ENCODE results near the gene PTGER4. TPM values are rescaled to one million over a fixed set of nuclear protein-coding genes. Genes with fewer than 3 reads are reported as not detected.

Gene PTGER4
- total and polyA plus RNA-seq, 2 of the 8 experiments (the other 6 are each of a cell fraction or from before 2014, with no cell fraction given), result 0.76 to 1.2 TPM

- CTCF ChIA-PET (ENCODE audit: partially characterized antibody), result interaction anchor here (0.8 kb wide), 1 partner anchor 964 kb away, joined by 3 read pairs; no protein-coding TSS in a partner anchor
- no peak for FAIRE-seq
Observed at GRCh38 chr5:40678026-40678425, 1.7 kb upstream of the PTGER4 start.

More at GRCh38 chr5:40678026-40678425, 1.7 kb upstream of the PTGER4 start:
- Histone ChIP-seq H2BK20ac (ENCODE audit: low read length) (no peak overlapping the region), H2BK120ac (replicated peaks; ENCODE audit: low read depth, low read length) (no peak overlapping the region), H3K4me3 (ENCODE audit: extremely low read depth in 1 of 4, insufficient read depth in 2 of 4, low read depth in 3 of 4, low read length in 4 of 4) (no peak overlapping the region), H3K14ac (ENCODE audit: insufficient read length) (no peak overlapping the region), H3K27me3 (replicated peaks in 1 of 4; ENCODE audit: control insufficient read depth in 3 of 4, extremely low read depth in 1 of 4, insufficient read depth in 3 of 4, low read length in 3 of 4) (peaks cover 24 to 33% (median 29%) of the 10 kb centered on the region in 4 experiments), H3K23ac (ENCODE audit: insufficient read length) (no peak overlapping the region), H3K18ac (ENCODE audit: extremely low read depth, low read length) (no peak overlapping the region), H3K56ac (replicated peaks; ENCODE audit: insufficient read length, low read depth, low read length) (no peak overlapping the region), H3K4me1 (replicated peaks in 1 of 4; ENCODE audit: control insufficient read depth in 3 of 4, insufficient read depth in 4 of 4, low read length in 3 of 4) (peaks cover 5 to 18% (median 14%) of the 10 kb centered on the region in 4 experiments), H2AK5ac (ENCODE audit: low read depth, low read length) (no peak overlapping the region), H3K79me1 (ENCODE audit: low read depth, low read length) (no peaks in the 10 kb centered on the region), H4K20me1 (replicated peaks in 1 of 2; ENCODE audit: control insufficient read depth in 1 of 2, insufficient read depth in 2 of 2, low read length in 2 of 2) (peaks cover 3 to 5% of the 10 kb centered on the region in 2 experiments), H3K9me3 (ENCODE audit: insufficient read depth in 2 of 2, low read depth in 1 of 2, low read length in 1 of 2) (no peaks in the 10 kb centered on the region; a peak in 1 of 4 replicates), H3K23me2 (ENCODE audit: low read depth, low read length) (peaks cover 21% of the 10 kb centered on the region), H3K4ac (replicated peaks; ENCODE audit: insufficient read length, low read depth, low read length) (no peak overlapping the region), H3K79me2 (ENCODE audit: control insufficient read depth in 1 of 2, insufficient read depth in 2 of 2, low read length in 2 of 2) (no peaks in the 10 kb centered on the region), H3K36me3 (ENCODE audit: control insufficient read depth in 2 of 4, insufficient read depth in 4 of 4, low read length in 3 of 4) (no peaks in the 10 kb centered on the region), H2BK5ac (ENCODE audit: low read depth, low read length) (no peak overlapping the region), H3K4me2 (ENCODE audit: insufficient read depth in 1 of 2, low read depth in 2 of 2, low read length in 2 of 2) (no peak overlapping the region; a peak in 1 of 4 replicates), H2BK15ac (ENCODE audit: low read length) (no peak overlapping the region), H4K91ac (replicated peaks; ENCODE audit: insufficient read length, low read length) (no peak overlapping the region), H4K5ac (ENCODE audit: insufficient read length, low read depth, low read length) (no peak overlapping the region), H2AFZ (ENCODE audit: low read length) (no peak overlapping the region), H3K27ac (ENCODE audit: low read depth, low read length) (no peak overlapping the region), H2BK12ac (ENCODE audit: low read depth, low read length) (no peak overlapping the region), H3K9ac (replicated peaks in 1 of 4; ENCODE audit: extremely low read depth in 1 of 4, low read depth in 3 of 4, low read length in 3 of 4) (no peak overlapping the region), H4K8ac (ENCODE audit: extremely low read depth, insufficient read depth, low read length) (no peak overlapping the region)
- WGBS, 2 experiments (ENCODE audit: extremely low coverage in 1 of 2, insufficient coverage in 1 of 2, insufficient read length in 1 of 2, insufficient replicate concordance in 2 of 2, low coverage in 1 of 2, low lambda C conversion rate in 2 of 2, missing lambda C conversion rate in 1 of 2), result 93% methylated on average over 2 of the region's 2 CpGs; no CpG with 5 or more reads in 1 of the 2 experiments
- POLR2A ChIA-PET (ENCODE audit: partially characterized antibody), result no interaction called here
- TF ChIP-seq USF2 (IDR thresholded peaks at IDR 0.05; ENCODE audit: low read length) (no peak), NANOG (IDR thresholded peaks at IDR 0.05; ENCODE audit: insufficient read depth, low read depth, low read length, poor library complexity, severe bottlenecking) (no peak), SP4 (IDR thresholded peaks at IDR 0.05; ENCODE audit: low read length) (no peak), TEAD4 (IDR thresholded peaks at IDR 0.05; ENCODE audit: low read depth, low read length) (no peak), EZH2 (IDR thresholded peaks at IDR 0.05; ENCODE audit: low read depth, low read length, severe bottlenecking) (no peak), KDM1A (IDR thresholded peaks at IDR 0.05; ENCODE audit: borderline replicate concordance, low read length) (no peak), TBP (IDR thresholded peaks at IDR 0.05; ENCODE audit: low read depth, low read length) (no peak)
- DNase-seq (ENCODE audit: low read depth in 1 of 2, low spot score in 2 of 2), result no peak
